Smooth muscle cell (in vitro differentiated cells): ENCODE data around the gene ANKRD50. TPM values are rescaled to one million over a fixed set of nuclear protein-coding genes. Genes with fewer than 3 reads are reported as not detected.

ENCODE experiments used
- DNase-seq: peaks from one replicate; lab custom pipeline; 2025; ENCODE audit not compliant: unreplicated experiment; lab: John Stamatoyannopoulos, UW
- H2AFZ ChIP-seq: fragments of 200-600 bp; sonication (generic); 2 replicates; pipeline ENCODE4 v1.6.0; 2016; ENCODE audit warnings: antibody characterized with exemption, low read depth, mild to moderate bottlenecking
- H3F3A ChIP-seq: fragments of 200-600 bp; sonication (generic); 2 replicates; pipeline ENCODE4 v1.6.0; 2017; ENCODE audit warnings: antibody characterized with exemption, low read depth
- H3K27ac ChIP-seq: fragments of 200-600 bp; sonication (generic); 2 replicates; pipeline ENCODE4 v1.5.1; 2016; ENCODE audit warnings: low read depth, mild to moderate bottlenecking
- H3K27me3 ChIP-seq: fragments of 200-600 bp; sonication (generic); 2 replicates; pipeline ENCODE4 v1.6.1; 2016; ENCODE audit warnings: low read depth, mild to moderate bottlenecking
- H3K36me3 ChIP-seq: fragments of 200-600 bp; sonication (generic); 2 replicates; pipeline ENCODE4 v1.5.1; 2016; ENCODE audit warnings: low read depth
- H3K4me1 ChIP-seq: fragments of 200-600 bp; sonication (generic); 2 replicates; pipeline ENCODE4 v1.5.1; 2016; ENCODE audit warnings: low read depth
- H3K4me2 ChIP-seq: fragments of 200-600 bp; sonication (generic); 2 replicates; pipeline ENCODE4 v1.6.0; 2016; ENCODE audit warnings: mild to moderate bottlenecking
- H3K4me3 ChIP-seq: fragments of 200-600 bp; sonication (generic); 2 replicates; pipeline ENCODE4 v1.5.1; 2016; ENCODE audit warnings: mild to moderate bottlenecking
- H3K79me2 ChIP-seq: fragments of 200-600 bp; sonication (generic); 2 replicates; pipeline ENCODE4 v1.6.0; 2016; ENCODE audit warnings: low read depth, mild to moderate bottlenecking
- H3K9ac ChIP-seq: fragments of 200-600 bp; sonication (generic); 2 replicates; pipeline ENCODE4 v1.6.0; 2016; ENCODE audit warnings: low read depth
- H3K9me3 ChIP-seq: fragments of 200-600 bp; sonication (generic); replicated peaks from 2 replicates; pipeline ENCODE4 v1.5.1; 2016; ENCODE audit warnings: low read depth
- H4K20me1 ChIP-seq: fragments of 200-600 bp; sonication (generic); 2 replicates; pipeline ENCODE4 v1.6.0; 2016; ENCODE audit warnings: low read depth
- WGBS: methylation state at CpG from one replicate; pipeline ENCODE4 v1.1.7; 2016; ENCODE audit warnings: low lambda C conversion rate; 5-methylcytosine and 5-hydroxymethylcytosine counted together
- polyA plus RNA-seq: library from polyadenylated mRNA; unstranded; fragments of >200 nt; fragmentation: Nextera tagmentation; extraction: Ambion mirVana; gene quantifications from 2 replicates; pipeline ENCODE4 v1.2.1, GENCODE V29; 2016
- total RNA-seq: library from RNA; depleted of rRNA; stranded (reverse); fragments of >200 nt; gene quantifications from 2 replicates; pipeline ENCODE4 v1.2.3, GENCODE V29; 2014
- TF ChIP-seq, protein P1 (sequence below): fragments of 200-600 bp; sonication (generic); IDR thresholded peaks from 2 replicates; pipeline ENCODE4 v1.5.1; 2017; ENCODE audit warnings: borderline replicate concordance, mild to moderate bottlenecking, antibody characterized with exemption; ENCODE audit not compliant: insufficient read depth, poor library complexity, severe bottlenecking

The ANKRD50 gene
- total and polyA plus RNA-seq, 2 experiments from 2014 or later = 6.0 to 31.1 TPM

DNA sequence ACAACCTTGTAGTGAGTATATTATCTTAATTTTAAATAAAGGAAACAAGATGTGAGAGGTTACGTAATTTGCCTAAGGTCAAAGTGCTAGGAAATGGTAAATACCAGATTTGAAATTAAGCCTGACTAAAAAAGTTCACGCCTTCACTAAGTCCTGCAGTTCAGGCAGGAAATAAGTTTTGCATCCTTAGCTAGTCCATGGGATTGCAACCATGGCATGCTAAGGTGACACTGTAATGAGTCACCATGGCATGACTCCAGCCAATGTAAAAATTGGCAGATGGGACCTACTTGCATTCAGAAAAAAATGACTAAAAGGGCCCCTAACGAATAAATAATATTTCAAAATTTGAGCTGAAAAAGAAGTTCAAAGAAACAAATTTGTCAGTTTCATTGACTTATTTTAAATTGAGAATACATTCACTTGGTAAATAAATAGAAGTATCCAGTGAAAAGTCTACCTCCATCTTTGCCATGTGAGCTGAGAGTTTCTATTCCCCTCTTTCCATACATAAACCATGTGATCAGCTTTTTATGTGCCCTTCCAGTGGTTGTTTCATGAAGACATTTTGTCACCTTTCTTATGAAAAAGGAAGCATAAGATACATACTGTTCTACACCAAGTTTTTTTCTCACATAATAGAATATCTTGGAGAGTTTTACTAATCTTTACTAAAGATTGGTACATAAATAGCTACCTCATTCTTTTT lies 72.4 kb downstream of the ANKRD50 start:
- Histone ChIP-seq H3K4me3 (no peak overlapping the region), H3K9me3 (no peaks in the 10 kb centered on the region), H3K79me2 (no peaks in the 10 kb centered on the region), H3K4me2 (no peak overlapping the region), H3K36me3 (no peaks in the 10 kb centered on the region), H3F3A (no peaks in the 10 kb centered on the region), H3K27ac (no peak overlapping the region), H3K9ac (no peak overlapping the region), H4K20me1 (no peaks in the 10 kb centered on the region), H3K4me1 (peaks cover 19% of the 10 kb centered on the region), H3K27me3 (no peaks in the 10 kb centered on the region), H2AFZ (no peak overlapping the region)
- TF ChIP-seq, protein P1, sequence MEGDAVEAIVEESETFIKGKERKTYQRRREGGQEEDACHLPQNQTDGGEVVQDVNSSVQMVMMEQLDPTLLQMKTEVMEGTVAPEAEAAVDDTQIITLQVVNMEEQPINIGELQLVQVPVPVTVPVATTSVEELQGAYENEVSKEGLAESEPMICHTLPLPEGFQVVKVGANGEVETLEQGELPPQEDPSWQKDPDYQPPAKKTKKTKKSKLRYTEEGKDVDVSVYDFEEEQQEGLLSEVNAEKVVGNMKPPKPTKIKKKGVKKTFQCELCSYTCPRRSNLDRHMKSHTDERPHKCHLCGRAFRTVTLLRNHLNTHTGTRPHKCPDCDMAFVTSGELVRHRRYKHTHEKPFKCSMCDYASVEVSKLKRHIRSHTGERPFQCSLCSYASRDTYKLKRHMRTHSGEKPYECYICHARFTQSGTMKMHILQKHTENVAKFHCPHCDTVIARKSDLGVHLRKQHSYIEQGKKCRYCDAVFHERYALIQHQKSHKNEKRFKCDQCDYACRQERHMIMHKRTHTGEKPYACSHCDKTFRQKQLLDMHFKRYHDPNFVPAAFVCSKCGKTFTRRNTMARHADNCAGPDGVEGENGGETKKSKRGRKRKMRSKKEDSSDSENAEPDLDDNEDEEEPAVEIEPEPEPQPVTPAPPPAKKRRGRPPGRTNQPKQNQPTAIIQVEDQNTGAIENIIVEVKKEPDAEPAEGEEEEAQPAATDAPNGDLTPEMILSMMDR = no peak
- DNase-seq = no peak
- 93% methylated on average over 3 of the region's 3 CpGs for WGBS

DNA sequence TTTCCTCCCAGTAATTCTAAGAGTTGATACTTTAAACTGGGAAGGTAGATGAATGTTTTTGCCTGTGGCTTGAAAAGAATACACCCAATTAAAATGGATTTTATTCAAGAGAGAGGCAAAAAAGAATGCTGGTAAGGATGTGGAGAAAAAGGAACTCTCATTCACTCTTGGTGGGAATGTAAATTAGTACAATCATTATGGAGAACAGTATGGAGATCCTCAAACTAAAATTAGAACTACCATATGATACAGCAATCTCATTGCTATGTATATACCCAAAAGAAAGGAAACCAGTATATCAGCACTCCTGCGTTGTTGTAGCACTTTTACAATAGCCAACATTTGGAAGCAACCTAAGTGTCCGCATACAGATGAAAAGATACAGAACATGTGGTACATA lies 75.2 kb downstream of the ANKRD50 start:
- no peaks in the 10 kb centered on the region for H3K79me2 ChIP-seq
- H3F3A ChIP-seq = peaks cover 8% of the 10 kb centered on the region
- no peaks in the 10 kb centered on the region for H4K20me1 ChIP-seq
- H3K4me1 ChIP-seq = peaks cover 31% of the 10 kb centered on the region
- no peaks in the 10 kb centered on the region for H3K36me3 ChIP-seq
- TF ChIP-seq, protein P1 = no peak
- no peak overlapping the region for H3K4me3 ChIP-seq
- H3K9me3 ChIP-seq = no peaks in the 10 kb centered on the region
- no peaks in the 10 kb centered on the region for H3K27me3 ChIP-seq
- 84% methylated on average over 2 of the region's 2 CpGs for WGBS
- no peak overlapping the region for H3K27ac ChIP-seq
- H3K4me2 ChIP-seq = no peak overlapping the region
- H2AFZ ChIP-seq = no peak overlapping the region
- no peak overlapping the region for H3K9ac ChIP-seq
- no peak for DNase-seq

DNA sequence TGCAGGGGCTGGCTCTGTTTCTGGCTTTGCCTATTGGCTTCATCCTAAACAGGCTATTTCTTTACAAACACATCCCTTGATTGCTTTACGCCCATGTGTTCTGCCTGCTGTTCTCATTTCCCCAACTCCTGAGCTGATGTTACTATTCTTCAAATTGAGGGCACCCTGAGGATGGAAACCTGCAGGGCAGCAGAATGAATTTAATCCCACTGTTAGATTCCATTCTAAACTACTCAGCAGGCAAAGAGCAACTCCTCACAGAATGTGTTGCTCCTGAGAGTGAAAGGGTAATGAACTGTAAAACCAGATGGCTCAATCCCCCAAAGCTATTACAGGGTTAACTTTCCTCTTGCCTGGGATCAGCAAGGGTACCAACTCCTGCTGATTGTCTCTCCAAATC lies 75.7 kb downstream of the ANKRD50 start:
- Histone ChIP-seq H3K4me2 (no peak overlapping the region), H3F3A (peaks cover 12% of the 10 kb centered on the region), H3K79me2 (no peaks in the 10 kb centered on the region), H2AFZ (no peak overlapping the region), H3K4me3 (no peak overlapping the region), H3K36me3 (no peaks in the 10 kb centered on the region), H3K4me1 (peaks cover 35% of the 10 kb centered on the region), H3K9ac (no peak overlapping the region), H3K9me3 (no peaks in the 10 kb centered on the region), H4K20me1 (no peaks in the 10 kb centered on the region), H3K27me3 (no peaks in the 10 kb centered on the region), H3K27ac (no peak overlapping the region)
- no peak for DNase-seq
- TF ChIP-seq, protein P1 = no peak
- WGBS = 63% methylated on average over 1 of the region's 1 CpG

DNA sequence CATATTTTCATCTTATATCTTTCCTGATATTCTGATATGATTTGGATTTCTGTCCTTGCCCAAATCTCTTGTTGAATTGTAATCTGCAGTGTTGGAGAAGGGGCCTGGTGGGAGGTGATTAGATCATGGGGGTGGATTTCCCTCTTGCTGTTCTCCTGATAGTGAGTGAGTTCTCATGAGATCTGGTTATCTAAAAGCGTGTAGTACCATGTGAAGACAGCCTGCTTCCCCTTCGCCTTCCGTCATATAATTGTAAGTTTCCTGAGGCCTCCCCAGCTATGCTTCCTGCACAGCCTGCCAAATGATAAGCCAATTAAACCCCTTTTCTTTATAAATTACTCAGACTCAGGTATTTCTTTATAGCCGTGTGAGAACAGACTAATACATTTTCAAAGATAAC lies 77.2 kb downstream of the ANKRD50 start:
- Histone ChIP-seq H3K27me3 (no peaks in the 10 kb centered on the region), H3K79me2 (no peaks in the 10 kb centered on the region), H3K27ac (no peak overlapping the region), H2AFZ (no peak overlapping the region), H3K4me1 (peaks cover 42% of the 10 kb centered on the region), H3K9ac (no peak overlapping the region), H3K4me2 (no peak overlapping the region), H4K20me1 (no peaks in the 10 kb centered on the region), H3K36me3 (no peaks in the 10 kb centered on the region), H3K9me3 (no peaks in the 10 kb centered on the region), H3F3A (peaks cover 21% of the 10 kb centered on the region), H3K4me3 (no peak overlapping the region)
- DNase-seq = no peak
- WGBS = 55% methylated on average over 4 of the region's 4 CpGs
- TF ChIP-seq, protein P1 = no peak
